ENCODE measurements around the gene CSTF1.

Gene CSTF1

DNA sequence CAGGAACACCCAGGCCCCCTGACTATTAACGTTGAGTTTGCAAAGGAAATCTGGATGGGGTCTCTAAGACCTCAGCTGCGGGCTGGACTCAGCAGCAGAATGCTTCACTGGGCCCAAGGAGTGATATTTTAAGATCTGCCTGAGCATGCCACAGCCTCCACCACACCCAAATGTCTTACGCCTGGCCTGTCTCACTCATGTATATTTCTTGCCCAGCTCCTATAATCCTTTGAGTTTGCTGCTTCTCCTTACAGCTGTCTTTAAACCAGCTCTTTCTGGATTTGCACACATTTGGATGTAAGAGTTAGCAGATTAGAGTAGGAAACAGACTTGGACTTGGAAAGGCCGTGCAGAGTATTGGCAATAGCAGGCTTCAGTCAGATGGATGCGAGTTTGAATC, 36.0 kb downstream of the CSTF1 start:
- ATAC-seq = no peak
- TF ChIP-seq RARB (CRISPR knock-in tag; IDR thresholded peaks at IDR 0.05) (no peak), ARNTL (CRISPR knock-in tag; IDR thresholded peaks at IDR 0.05; ENCODE audit: borderline replicate concordance, low read depth) (no peak), ZNF8 (CRISPR knock-in tag; IDR thresholded peaks at IDR 0.05) (no peak), TCF4 (CRISPR knock-in tag; IDR thresholded peaks at IDR 0.05; ENCODE audit: borderline replicate concordance) (no peak), ZC3H10 (CRISPR knock-in tag; IDR thresholded peaks at IDR 0.05) (no peak), BACH2 (CRISPR knock-in tag; IDR thresholded peaks at IDR 0.05; ENCODE audit: borderline replicate concordance) (no peak), ISL1 (CRISPR knock-in tag; IDR thresholded peaks at IDR 0.05) (no peak), OSR1 (CRISPR knock-in tag; IDR thresholded peaks at IDR 0.05) (no peak)

DNA sequence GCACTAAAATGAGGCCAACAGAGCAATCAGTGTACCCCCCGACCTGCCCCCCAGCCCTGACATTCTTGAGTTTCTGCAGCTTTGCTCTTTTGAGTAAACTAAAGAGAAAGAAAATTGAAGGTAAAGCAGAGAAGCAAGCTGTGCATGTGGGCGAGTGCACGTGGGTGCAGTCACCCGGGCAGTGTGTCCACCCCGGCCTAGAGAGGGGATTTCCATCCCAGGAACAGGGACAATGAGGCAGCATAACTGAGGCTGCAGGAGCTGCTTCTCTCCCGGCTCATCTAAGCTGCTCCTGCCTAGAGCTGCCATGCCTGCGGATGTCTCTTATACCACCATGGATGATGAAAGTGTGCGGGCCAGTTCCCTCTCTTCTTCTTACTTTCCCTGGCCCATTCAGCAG, 36.4 kb downstream of the CSTF1 start:
- no peak for ATAC-seq
- TF ChIP-seq SNAI2 (CRISPR knock-in tag; IDR thresholded peaks at IDR 0.05) = no peak
- no peak for TF ChIP-seq BACH2 (CRISPR knock-in tag; IDR thresholded peaks at IDR 0.05; ENCODE audit: borderline replicate concordance)
- TF ChIP-seq ARNTL (CRISPR knock-in tag; IDR thresholded peaks at IDR 0.05; ENCODE audit: borderline replicate concordance, low read depth) = no peak
- TF ChIP-seq TSHZ2 (CRISPR knock-in tag; IDR thresholded peaks at IDR 0.05) = no peak
- TF ChIP-seq ZNF565 (CRISPR knock-in tag; conservative IDR thresholded peaks at IDR 0.05; ENCODE audit: low read depth) = no peak
- TF ChIP-seq RARB (CRISPR knock-in tag; IDR thresholded peaks at IDR 0.05) = no peak
- TF ChIP-seq GLIS3 (CRISPR knock-in tag; IDR thresholded peaks at IDR 0.05) = no peak
- TF ChIP-seq ZNF8 (CRISPR knock-in tag; IDR thresholded peaks at IDR 0.05) = no peak
- TF ChIP-seq ZNF70 (CRISPR knock-in tag; IDR thresholded peaks at IDR 0.05) = no peak
- TF ChIP-seq, protein P1, sequence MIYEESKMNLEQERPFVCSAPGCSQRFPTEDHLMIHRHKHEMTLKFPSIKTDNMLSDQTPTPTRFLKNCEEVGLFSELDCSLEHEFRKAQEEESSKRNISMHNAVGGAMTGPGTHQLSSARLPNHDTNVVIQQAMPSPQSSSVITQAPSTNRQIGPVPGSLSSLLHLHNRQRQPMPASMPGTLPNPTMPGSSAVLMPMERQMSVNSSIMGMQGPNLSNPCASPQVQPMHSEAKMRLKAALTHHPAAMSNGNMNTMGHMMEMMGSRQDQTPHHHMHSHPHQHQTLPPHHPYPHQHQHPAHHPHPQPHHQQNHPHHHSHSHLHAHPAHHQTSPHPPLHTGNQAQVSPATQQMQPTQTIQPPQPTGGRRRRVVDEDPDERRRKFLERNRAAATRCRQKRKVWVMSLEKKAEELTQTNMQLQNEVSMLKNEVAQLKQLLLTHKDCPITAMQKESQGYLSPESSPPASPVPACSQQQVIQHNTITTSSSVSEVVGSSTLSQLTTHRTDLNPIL (CRISPR knock-in tag; IDR thresholded peaks at IDR 0.05; ENCODE audit: low read depth) = no peak
- no peak for TF ChIP-seq OSR1 (CRISPR knock-in tag; IDR thresholded peaks at IDR 0.05)

DNA sequence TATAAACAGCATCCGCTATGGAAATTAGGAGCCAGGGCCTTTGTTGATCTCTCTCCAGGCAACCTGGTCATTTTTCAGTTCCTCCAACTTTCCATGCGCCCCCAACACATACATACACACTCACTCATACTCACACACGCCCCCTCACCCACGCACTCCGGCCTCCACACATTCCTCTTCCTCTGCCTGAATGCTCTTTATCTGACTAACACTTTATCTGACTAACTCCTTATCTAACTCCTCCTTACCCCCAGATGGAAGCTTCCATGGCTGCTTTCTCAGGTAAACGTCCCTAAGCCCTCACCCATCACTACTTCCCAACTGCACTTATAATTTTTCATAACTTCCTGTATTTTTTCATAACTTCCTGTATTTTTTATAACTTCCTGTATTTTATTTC, 37.1 kb downstream of the CSTF1 start:
- no peak for ATAC-seq
- TF ChIP-seq, protein P2, sequence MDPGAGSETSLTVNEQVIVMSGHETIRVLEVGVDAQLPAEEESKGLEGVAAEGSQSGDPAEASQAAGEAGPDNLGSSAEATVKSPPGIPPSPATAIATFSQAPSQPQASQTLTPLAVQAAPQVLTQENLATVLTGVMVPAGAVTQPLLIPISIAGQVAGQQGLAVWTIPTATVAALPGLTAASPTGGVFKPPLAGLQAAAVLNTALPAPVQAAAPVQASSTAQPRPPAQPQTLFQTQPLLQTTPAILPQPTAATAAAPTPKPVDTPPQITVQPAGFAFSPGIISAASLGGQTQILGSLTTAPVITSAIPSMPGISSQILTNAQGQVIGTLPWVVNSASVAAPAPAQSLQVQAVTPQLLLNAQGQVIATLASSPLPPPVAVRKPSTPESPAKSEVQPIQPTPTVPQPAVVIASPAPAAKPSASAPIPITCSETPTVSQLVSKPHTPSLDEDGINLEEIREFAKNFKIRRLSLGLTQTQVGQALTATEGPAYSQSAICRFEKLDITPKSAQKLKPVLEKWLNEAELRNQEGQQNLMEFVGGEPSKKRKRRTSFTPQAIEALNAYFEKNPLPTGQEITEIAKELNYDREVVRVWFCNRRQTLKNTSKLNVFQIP (CRISPR knock-in tag; IDR thresholded peaks at IDR 0.05; ENCODE audit: borderline replicate concordance, low read depth) = no peak

DNA sequence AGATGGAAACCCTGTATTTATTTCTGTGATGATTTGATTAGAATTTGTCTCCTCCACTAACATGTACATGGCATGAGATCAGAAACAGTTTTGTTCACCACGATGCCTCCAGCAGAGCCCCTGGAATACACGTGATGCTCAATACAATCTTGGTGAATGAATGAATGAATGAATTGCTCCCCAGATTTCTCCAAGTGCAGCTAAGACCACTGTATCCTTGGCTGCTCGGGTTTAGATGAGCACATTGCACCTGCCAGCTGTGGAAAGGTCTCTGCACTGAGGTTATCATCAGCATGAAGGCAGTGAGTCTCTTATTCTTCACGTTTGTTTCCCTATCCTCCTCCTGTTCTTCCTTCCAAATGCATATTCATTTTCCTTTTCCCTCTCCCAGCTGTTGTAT, 37.5 kb downstream of the CSTF1 start:
- ATAC-seq = no peak
- TF ChIP-seq ZNF70 (CRISPR knock-in tag; IDR thresholded peaks at IDR 0.05) (no peak), ESRRG (CRISPR knock-in tag; IDR thresholded peaks at IDR 0.05) (no peak), PATZ1 (CRISPR knock-in tag; IDR thresholded peaks at IDR 0.05; ENCODE audit: borderline replicate concordance) (no peak), TOX (CRISPR knock-in tag; IDR thresholded peaks at IDR 0.05; ENCODE audit: borderline replicate concordance) (no peak), TCF4 (CRISPR knock-in tag; IDR thresholded peaks at IDR 0.05; ENCODE audit: borderline replicate concordance) (no peak), ZFP3 (CRISPR knock-in tag; IDR thresholded peaks at IDR 0.05) (no peak), PPARA (CRISPR knock-in tag; IDR thresholded peaks at IDR 0.05; ENCODE audit: borderline replicate concordance) (no peak), ARNTL (CRISPR knock-in tag; IDR thresholded peaks at IDR 0.05; ENCODE audit: borderline replicate concordance, low read depth) (no peak), ZNF565 (CRISPR knock-in tag; conservative IDR thresholded peaks at IDR 0.05; ENCODE audit: low read depth) (no peak), ZC3H10 (CRISPR knock-in tag; IDR thresholded peaks at IDR 0.05) (no peak), ZFP30 (CRISPR knock-in tag; IDR thresholded peaks at IDR 0.05) (no peak), RARB (CRISPR knock-in tag; IDR thresholded peaks at IDR 0.05) (no peak), BACH2 (CRISPR knock-in tag; IDR thresholded peaks at IDR 0.05; ENCODE audit: borderline replicate concordance) (no peak)
